ENCODE results near the gene SLC22A4.

DNA sequence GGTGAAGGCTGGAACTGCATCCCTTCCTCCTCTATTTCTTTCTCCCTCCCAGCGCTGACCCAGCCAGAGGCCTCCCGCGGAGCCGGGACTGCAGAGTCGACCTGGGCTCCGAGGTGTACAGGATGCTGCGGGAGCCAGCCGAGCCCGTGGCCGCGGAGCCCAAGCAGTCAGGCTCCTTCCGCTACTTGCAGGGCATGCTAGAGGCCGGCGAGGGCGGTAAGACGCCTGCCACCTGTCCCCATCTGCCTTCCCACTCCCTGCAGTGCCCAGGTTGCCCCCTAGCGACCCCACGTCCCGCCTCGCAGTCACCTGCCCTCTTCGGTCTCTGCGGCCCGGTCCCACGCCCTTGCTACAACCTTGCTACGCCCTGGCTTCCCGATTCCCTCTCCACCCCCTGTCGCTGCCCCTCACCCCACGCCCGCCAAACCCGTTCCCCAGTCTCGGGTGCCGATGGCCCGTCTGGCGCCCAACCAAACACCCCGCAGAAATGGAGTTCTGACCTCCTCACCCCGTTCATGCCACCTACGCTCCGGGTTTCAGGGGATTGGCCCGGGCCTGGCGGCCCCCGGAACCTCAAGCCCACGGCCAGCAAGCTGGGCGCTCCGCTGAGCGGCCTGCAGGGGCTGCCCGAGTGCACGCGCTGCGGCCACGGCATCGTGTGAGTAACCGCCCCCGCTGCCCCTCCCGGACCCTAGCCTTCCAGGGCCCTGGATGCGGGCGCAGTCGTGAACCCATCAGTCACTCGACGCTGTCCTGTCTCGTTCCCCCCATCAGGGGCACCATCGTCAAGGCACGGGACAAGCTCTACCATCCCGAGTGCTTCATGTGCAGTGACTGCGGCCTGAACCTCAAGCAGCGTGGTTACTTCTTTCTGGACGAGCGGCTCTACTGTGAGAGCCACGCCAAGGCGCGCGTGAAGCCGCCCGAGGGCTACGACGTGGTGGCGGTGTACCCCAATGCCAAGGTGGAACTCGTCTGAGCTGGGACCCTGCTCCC, 22.6 kb upstream of the SLC22A4 start:
- TF ChIP-seq, protein P1, sequence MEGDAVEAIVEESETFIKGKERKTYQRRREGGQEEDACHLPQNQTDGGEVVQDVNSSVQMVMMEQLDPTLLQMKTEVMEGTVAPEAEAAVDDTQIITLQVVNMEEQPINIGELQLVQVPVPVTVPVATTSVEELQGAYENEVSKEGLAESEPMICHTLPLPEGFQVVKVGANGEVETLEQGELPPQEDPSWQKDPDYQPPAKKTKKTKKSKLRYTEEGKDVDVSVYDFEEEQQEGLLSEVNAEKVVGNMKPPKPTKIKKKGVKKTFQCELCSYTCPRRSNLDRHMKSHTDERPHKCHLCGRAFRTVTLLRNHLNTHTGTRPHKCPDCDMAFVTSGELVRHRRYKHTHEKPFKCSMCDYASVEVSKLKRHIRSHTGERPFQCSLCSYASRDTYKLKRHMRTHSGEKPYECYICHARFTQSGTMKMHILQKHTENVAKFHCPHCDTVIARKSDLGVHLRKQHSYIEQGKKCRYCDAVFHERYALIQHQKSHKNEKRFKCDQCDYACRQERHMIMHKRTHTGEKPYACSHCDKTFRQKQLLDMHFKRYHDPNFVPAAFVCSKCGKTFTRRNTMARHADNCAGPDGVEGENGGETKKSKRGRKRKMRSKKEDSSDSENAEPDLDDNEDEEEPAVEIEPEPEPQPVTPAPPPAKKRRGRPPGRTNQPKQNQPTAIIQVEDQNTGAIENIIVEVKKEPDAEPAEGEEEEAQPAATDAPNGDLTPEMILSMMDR (IDR thresholded peaks at IDR 0.05) = no peak
- TF ChIP-seq TCF7L2 (IDR thresholded peaks at IDR 0.05; ENCODE audit: low read depth, low read length) = no peak
- no peak for TF ChIP-seq SIN3A (IDR thresholded peaks at IDR 0.05; ENCODE audit: borderline replicate concordance, insufficient read depth, low read depth, low read length)
- TF ChIP-seq, protein P2, sequence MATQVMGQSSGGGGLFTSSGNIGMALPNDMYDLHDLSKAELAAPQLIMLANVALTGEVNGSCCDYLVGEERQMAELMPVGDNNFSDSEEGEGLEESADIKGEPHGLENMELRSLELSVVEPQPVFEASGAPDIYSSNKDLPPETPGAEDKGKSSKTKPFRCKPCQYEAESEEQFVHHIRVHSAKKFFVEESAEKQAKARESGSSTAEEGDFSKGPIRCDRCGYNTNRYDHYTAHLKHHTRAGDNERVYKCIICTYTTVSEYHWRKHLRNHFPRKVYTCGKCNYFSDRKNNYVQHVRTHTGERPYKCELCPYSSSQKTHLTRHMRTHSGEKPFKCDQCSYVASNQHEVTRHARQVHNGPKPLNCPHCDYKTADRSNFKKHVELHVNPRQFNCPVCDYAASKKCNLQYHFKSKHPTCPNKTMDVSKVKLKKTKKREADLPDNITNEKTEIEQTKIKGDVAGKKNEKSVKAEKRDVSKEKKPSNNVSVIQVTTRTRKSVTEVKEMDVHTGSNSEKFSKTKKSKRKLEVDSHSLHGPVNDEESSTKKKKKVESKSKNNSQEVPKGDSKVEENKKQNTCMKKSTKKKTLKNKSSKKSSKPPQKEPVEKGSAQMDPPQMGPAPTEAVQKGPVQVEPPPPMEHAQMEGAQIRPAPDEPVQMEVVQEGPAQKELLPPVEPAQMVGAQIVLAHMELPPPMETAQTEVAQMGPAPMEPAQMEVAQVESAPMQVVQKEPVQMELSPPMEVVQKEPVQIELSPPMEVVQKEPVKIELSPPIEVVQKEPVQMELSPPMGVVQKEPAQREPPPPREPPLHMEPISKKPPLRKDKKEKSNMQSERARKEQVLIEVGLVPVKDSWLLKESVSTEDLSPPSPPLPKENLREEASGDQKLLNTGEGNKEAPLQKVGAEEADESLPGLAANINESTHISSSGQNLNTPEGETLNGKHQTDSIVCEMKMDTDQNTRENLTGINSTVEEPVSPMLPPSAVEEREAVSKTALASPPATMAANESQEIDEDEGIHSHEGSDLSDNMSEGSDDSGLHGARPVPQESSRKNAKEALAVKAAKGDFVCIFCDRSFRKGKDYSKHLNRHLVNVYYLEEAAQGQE (IDR thresholded peaks at IDR 0.05; ENCODE audit: insufficient read depth in 1 of 2, low read depth in 2 of 2, low read length in 1 of 2) = no peak
- TF ChIP-seq POLR2AphosphoS5 (IDR thresholded peaks at IDR 0.05; ENCODE audit: low read depth, low read length) = no peak

All from Panc1 (cell line).